Measurements from ENCODE around the gene NPIPA5.
"Not testable (repeated sequence)": the region's sequence is repeated elsewhere in the genome, so short reads cannot be mapped to it uniquely, and the experiment has no call there.

The NPIPA5 gene

DNA sequence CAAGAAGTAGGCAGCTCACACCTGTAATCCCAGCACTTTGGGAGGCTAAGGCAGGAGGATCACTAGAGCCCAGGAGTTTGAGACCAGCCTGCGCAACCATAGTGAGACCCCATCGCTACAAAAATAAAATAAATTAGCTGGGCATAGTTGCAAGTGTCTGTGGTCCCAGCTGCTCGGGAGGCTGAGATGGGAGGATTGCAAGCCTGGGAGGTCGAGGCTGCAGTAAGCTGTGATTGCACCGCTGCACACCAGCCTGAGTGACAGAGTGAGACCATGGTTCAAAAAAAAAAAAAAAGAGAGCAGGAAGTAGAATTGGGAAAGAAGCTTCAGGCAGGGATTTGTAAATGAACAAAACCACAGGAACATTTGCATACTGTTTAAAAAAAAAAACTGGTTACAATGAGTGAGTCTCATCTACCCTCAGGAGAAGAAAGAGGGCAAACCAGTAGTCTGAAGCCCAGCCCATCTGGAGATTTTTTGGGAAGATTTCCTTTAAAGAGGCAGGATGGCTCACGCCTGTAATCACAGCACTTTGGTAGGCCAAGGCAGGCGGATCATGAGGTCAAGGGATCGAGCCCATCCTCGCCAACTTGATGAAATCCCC is 25.4 kb upstream of the NPIPA5 start:
- no peak for TF ChIP-seq CTCF (IDR thresholded peaks at IDR 0.05)
- intact Hi-C loops (cut with DNase I; ENCODE audit: low total_unique reads) = loop anchor here (5.0 kb wide), 1 partner anchor 49 kb away; no protein-coding TSS in a partner anchor
- Histone ChIP-seq H3K27ac (no peak overlapping the region), H3K4me1 (no peaks in the 10 kb centered on the region), H3K4me3 (no peak overlapping the region), H3K36me3 (peaks cover 0 to 23% (median 15%) of the 10 kb centered on the region in 3 donors), H3K27me3 (no peaks in the 10 kb centered on the region), H3K9me3 (no peaks in the 10 kb centered on the region)
- DNase-seq = no peak

- no peak overlapping the region for H3K4me3 ChIP-seq
- no peaks in the 10 kb centered on the region for H3K27me3 ChIP-seq
- no peak overlapping the region for H3K27ac ChIP-seq
- no peaks in the 10 kb centered on the region for H3K4me1 ChIP-seq
- intact Hi-C loops (cut with DNase I; ENCODE audit: low total_unique reads) = loop anchor here (5.0 kb wide), 1 partner anchor 50 kb away; no protein-coding TSS in a partner anchor
- H3K9me3 ChIP-seq = no peaks in the 10 kb centered on the region
- peaks cover 0 to 23% (median 15%) of the 10 kb centered on the region in 3 donors for H3K36me3 ChIP-seq
- TF ChIP-seq CTCF (IDR thresholded peaks at IDR 0.05) = no peak
- DNase-seq = no peak
Observed at GRCh38 chr16:15401972-15402371, 23.9 kb upstream of the NPIPA5 start.

DNA sequence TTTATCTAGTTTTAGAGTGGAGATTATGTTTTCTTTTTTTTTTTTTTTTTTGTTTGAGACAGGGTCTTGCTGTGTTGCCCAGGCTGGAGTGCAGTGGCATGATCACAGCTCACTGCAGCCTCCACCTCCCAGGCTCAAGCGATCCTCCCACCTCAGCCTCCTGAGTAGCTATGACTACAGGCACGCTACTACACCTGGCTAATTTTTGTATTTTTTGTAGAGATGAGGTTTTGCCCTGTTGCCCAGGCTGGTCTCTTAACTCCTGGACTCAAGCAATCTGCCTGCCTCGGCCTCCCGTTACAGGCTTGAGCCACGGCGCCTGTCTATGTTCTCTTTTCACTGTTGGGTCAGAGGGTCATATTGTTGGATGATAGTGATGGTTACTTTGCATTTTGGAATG is 22.2 kb upstream of the NPIPA5 start:
- H3K36me3 ChIP-seq = peaks cover 0 to 23% (median 15%) of the 10 kb centered on the region in 3 donors
- not testable (repeated sequence) for H3K9me3 ChIP-seq, H3K4me1 ChIP-seq, H3K27ac ChIP-seq, H3K4me3 ChIP-seq, DNase-seq, H3K27me3 ChIP-seq
- intact Hi-C loops (cut with DNase I; ENCODE audit: low total_unique reads) = loop anchor here (5.0 kb wide), 1 partner anchor 52 kb away; no protein-coding TSS in a partner anchor

GRCh38 chr16:15399317-15399716 is 21.2 kb upstream of the NPIPA5 start:
- Histone ChIP-seq H3K4me3 (no peak overlapping the region), H3K9me3 (no peaks in the 10 kb centered on the region), H3K27ac (no peak overlapping the region), H3K27me3 (no peaks in the 10 kb centered on the region), H3K4me1 (peaks cover 0 to 12% (median 5%) of the 10 kb centered on the region in 4 donors), H3K36me3 (peaks cover 0 to 23% (median 15%) of the 10 kb centered on the region in 3 donors)
- intact Hi-C loops (cut with DNase I; ENCODE audit: low total_unique reads) = no loop called here
- DNase-seq = no peak
- TF ChIP-seq CTCF (IDR thresholded peaks at IDR 0.05) = no peak

DNA sequence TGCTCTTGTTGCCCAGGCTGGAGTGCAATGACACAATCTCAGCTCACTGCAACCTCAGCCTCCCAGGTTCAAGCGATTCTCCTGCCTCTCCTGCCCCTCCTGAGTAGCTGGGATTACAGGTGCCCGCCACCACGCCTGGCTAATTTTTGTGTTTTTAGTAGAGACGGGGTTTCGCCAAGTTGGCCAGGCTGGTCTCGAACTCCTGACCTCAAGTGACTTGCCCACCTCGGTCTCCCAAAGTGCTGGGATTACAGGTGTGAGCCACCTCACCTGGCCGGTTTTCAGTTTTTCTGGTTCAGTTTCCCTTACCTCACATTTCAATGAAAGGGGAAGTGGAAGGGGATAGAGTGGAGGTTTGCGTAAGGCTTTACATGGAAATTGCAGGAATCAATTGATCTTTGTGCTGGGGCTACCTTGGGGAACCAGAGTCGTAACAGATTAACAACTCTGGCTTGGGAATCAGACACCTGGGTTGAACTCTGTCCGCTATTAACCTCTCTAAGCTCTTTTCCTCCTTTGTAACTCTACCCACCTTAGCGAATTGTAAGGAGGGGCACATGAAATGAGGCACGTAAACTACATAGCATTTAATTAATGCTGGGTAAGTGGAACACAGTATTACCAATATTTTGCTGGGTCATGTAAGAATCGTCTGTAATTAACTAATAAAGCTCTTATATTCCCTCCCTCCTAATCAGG is 20.7 kb upstream of the NPIPA5 start:
- no peak overlapping the region for H3K27ac ChIP-seq
- intact Hi-C loops (cut with DNase I; ENCODE audit: low total_unique reads) = no loop called here
- DNase-seq = no peak

More for the DNA sequence above, 20.7 kb upstream of the NPIPA5 start:
- Histone ChIP-seq H3K4me3 (no peak overlapping the region), H3K9me3 (no peaks in the 10 kb centered on the region), H3K4me1 (peaks cover 0 to 12% (median 5%) of the 10 kb centered on the region in 4 donors), H3K27me3 (no peaks in the 10 kb centered on the region), H3K36me3 (peaks cover 0 to 23% (median 15%) of the 10 kb centered on the region in 3 donors)
- no peak for TF ChIP-seq CTCF (IDR thresholded peaks at IDR 0.05)
